Calu3 (cell line): ENCODE results near the gene DHRS13. TPM values are rescaled to one million over a fixed set of nuclear protein-coding genes. Genes with fewer than 3 reads are reported as not detected.
"Not testable (repeated sequence)": the region's sequence is repeated elsewhere in the genome, so short reads cannot be mapped to it uniquely, and the experiment has no call there.

Experiments
- BruUV-seq: library from RNA; stranded (reverse); fragments of 400-500 nt; replicated peaks from 2 replicates; lab custom pipeline; 2021; lab: Mats Ljungman, UMichigan
- CTCF ChIA-PET: fragments of 300-600 bp; sonication (Branson Sonifier 250); formaldehyde crosslinking; loops from one replicate; lab custom pipeline; 2022; ENCODE audit warnings: antibody characterized with exemption; lab: Charles Lee
- DNase-seq: peaks from one replicate; pipeline ENCODE4 v3.0.0; 2022
- H3K27ac Mint-ChIP-seq: one replicate; pipeline ENCODE4 v1.8.0; 2022; ENCODE audit warnings: mixed read lengths; ENCODE audit not compliant: unreplicated experiment
- H3K27me3 Mint-ChIP-seq: one replicate; pipeline ENCODE4 v1.8.0; 2022; ENCODE audit warnings: mixed read lengths; ENCODE audit not compliant: unreplicated experiment
- H3K36me3 Mint-ChIP-seq: one replicate; pipeline ENCODE4 v1.8.0; 2022; ENCODE audit warnings: mild to moderate bottlenecking, moderate library complexity, mixed read lengths; ENCODE audit not compliant: insufficient read depth, unreplicated experiment
- H3K4me1 Mint-ChIP-seq: one replicate; pipeline ENCODE4 v1.8.0; 2022; ENCODE audit warnings: mild to moderate bottlenecking, low read depth, mixed read lengths; ENCODE audit not compliant: unreplicated experiment
- H3K4me3 Mint-ChIP-seq: one replicate; pipeline ENCODE4 v1.8.0; 2022; ENCODE audit warnings: mild to moderate bottlenecking, low read depth, moderate library complexity, mixed read lengths; ENCODE audit not compliant: unreplicated experiment
- H3K9me3 Mint-ChIP-seq: one replicate; pipeline ENCODE4 v1.8.0; 2022; ENCODE audit warnings: low read depth, mixed read lengths; ENCODE audit not compliant: unreplicated experiment
- intact Hi-C: fragments of 100-400 bp; cut with micrococcal nuclease; formaldehyde crosslinking; loops from one replicate; pipeline ENCODE4 v1.10.0; 2022; ENCODE audit not compliant: unreplicated experiment
- total RNA-seq: library from RNA; stranded (reverse); gene quantifications from 2 replicates; pipeline ENCODE4 v1.2.3, GENCODE V29; 2022
- TF ChIP-seq, protein P1 (sequence below): fragments of 200-600 bp; IDR thresholded peaks from one replicate; pipeline ENCODE4 v1.8.0; 2022; ENCODE audit warnings: antibody characterized with exemption; ENCODE audit not compliant: unreplicated experiment

The DHRS13 gene
- total RNA-seq, 1 experiment from 2014 or later = 23.2 TPM

DNA sequence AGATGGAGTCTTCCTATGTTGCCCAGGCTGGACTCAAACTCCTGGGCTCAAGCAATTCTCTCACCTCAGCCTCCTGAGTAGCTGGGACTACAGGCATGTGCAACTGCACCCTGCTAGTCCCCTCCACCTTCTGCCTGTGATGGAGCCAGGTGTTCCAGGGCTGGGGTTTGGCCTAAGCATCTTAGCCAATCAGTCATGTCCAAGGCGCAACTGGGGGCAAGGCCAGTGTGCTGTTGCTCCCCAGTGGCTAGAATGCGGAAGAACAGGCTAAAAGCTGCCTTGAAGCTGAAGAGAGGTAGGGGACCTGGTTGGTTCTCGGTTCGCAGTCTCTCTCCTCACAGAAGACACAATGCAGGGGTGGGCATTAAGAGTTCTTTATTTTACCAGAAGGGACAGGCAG is 23.9 kb downstream of the DHRS13 start:
- BruUV-seq = no TSS peak
- intact Hi-C loops = loop anchor here (5.0 to 10.0 kb wide), 2 partner anchors 117 to 154 kb away; partner anchors contain the start of genes NEK8 and TLCD1
- no peak overlapping the region for H3K27ac Mint-ChIP-seq
- no peaks in the 10 kb centered on the region for H3K9me3 Mint-ChIP-seq
- DNase-seq = peak; percentile 65
- H3K4me1 Mint-ChIP-seq = peaks cover 11% of the 10 kb centered on the region
- TF ChIP-seq, protein P1, sequence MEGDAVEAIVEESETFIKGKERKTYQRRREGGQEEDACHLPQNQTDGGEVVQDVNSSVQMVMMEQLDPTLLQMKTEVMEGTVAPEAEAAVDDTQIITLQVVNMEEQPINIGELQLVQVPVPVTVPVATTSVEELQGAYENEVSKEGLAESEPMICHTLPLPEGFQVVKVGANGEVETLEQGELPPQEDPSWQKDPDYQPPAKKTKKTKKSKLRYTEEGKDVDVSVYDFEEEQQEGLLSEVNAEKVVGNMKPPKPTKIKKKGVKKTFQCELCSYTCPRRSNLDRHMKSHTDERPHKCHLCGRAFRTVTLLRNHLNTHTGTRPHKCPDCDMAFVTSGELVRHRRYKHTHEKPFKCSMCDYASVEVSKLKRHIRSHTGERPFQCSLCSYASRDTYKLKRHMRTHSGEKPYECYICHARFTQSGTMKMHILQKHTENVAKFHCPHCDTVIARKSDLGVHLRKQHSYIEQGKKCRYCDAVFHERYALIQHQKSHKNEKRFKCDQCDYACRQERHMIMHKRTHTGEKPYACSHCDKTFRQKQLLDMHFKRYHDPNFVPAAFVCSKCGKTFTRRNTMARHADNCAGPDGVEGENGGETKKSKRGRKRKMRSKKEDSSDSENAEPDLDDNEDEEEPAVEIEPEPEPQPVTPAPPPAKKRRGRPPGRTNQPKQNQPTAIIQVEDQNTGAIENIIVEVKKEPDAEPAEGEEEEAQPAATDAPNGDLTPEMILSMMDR = peak; percentile 41
- H3K36me3 Mint-ChIP-seq = peaks cover 10% of the 10 kb centered on the region
- no peak overlapping the region for H3K4me3 Mint-ChIP-seq
- H3K27me3 Mint-ChIP-seq = no peaks in the 10 kb centered on the region
- CTCF ChIA-PET = interaction anchor here (0.6 to 1.6 kb wide), 8 partner anchors 16 to 152 kb away, joined by 3 to 17 read pairs (median 4); partner anchors contain the start of gene TLCD1

DNA sequence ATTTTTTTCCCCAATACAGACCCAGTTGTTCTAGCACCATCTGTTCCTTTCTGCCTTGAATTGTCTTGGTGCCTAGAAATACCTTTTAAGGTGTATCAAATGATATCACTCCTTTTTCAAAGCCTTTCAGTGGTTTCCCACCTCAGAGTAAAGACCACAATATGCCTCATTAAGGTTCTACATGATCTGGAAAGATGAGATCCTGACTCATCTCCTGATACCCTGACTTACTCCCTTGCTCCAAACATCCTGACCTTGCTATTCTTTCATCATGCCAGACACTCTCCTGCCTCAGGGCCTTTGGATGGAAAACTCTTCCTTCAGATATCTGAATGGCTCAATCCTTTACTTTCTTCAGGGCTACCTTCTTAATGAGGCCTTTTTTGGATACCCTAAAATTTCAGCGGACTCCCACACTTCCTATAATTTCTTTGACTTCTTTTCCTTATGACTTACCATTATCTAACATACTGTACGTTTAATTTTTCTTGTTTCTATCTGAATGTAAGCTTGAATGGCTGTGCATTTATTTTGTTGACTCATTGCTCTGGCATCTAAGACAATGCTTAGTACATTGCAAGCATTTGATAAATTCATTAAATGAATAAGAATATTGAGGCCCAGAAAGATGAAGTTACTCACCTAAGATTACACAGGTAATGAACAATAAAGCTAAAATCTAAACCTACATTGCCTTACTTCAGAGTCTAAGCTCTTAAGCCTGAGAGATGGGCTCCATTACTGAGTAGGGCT is 24.5 kb downstream of the DHRS13 start:
- TF ChIP-seq, protein P1 = no peak
- intact Hi-C loops = loop anchor here (5.0 to 10.0 kb wide), 2 partner anchors 116 to 154 kb away; partner anchors contain the start of genes NEK8 and TLCD1
- CTCF ChIA-PET = interaction anchor here (1.0 to 1.6 kb wide), 6 partner anchors 70 to 151 kb away, joined by 3 to 17 read pairs (median 7); partner anchors contain the start of gene TLCD1
- H3K4me3 Mint-ChIP-seq = no peak overlapping the region
- H3K9me3 Mint-ChIP-seq = no peaks in the 10 kb centered on the region
- BruUV-seq = no TSS peak
- no peak for DNase-seq
- H3K36me3 Mint-ChIP-seq = peaks cover 10% of the 10 kb centered on the region
- H3K27ac Mint-ChIP-seq = no peak overlapping the region
- H3K27me3 Mint-ChIP-seq = no peaks in the 10 kb centered on the region
- peaks cover 11% of the 10 kb centered on the region for H3K4me1 Mint-ChIP-seq

DNA sequence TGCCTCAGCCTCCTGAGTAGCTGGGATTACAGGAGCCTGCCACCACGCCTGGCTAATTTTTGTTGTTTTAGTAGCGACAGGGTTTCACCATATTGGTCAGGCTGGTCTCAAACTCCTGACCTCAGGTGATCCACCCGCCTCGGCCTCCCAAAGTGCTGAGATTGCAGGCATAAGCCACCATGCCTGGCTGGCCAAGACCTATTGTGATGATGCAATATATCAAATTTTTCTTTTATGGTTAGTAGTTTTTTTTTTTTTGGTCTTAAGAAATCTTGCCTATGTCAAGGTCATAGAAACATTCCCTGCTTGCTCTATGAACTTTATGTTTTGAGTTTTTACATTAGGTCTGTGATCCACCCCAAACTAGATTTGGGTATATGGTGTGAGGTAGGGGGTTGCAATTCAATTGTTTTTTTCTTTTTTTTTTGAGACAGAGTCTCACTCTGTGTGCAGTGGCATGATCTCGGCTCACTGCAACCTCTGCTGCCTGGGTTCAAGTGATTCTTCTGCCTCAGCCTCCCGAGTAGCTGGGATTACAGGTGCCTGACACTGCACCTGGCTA is 25.6 kb downstream of the DHRS13 start:
- H3K4me3 Mint-ChIP-seq, H3K9me3 Mint-ChIP-seq, H3K27me3 Mint-ChIP-seq, H3K36me3 Mint-ChIP-seq, BruUV-seq, H3K27ac Mint-ChIP-seq, DNase-seq, CTCF ChIA-PET: not testable (repeated sequence)
- intact Hi-C loops = loop anchor here (5.0 to 10.0 kb wide), 2 partner anchors 115 to 152 kb away; partner anchors contain the start of genes NEK8 and TLCD1
- H3K4me1 Mint-ChIP-seq = peaks cover 11% of the 10 kb centered on the region

DNA sequence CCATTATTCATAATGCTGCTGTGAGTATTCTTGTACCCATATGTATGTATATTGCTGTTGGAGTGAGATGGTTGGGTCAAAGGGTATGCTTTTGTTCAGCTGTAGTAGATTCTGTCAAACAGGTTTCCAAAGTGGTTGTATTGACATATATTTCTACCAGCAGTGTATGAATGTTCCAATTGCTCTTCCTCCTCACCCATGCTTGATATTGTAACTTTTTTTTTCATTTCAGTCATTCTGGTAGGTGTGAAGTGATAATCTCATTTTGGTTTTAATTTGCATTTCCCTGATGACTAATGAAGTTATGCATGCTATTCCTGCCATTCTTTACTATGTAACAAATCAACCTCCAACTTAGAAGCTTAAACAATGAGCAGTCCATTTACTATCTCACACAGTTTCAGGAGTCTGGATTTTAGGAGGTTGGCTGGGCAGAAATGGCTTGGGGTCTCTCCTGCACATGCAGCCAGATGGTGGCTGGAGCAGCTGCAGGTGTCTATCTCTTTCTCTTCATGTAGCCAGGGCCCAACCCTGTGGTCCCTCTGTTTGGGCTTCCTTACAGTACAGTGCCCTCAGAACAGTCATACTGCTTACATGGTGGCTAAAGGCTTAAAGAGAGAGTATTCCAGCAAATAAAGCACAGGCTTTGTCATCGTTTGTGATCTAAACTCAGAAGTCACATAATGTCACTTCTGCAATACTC is 26.9 kb downstream of the DHRS13 start:
- intact Hi-C loops = loop anchor here (5.0 to 10.0 kb wide), 2 partner anchors 114 to 151 kb away; partner anchors contain the start of genes NEK8 and TLCD1
- no TSS peak for BruUV-seq
- H3K27ac Mint-ChIP-seq = no peak overlapping the region
- TF ChIP-seq, protein P1 = no peak
- CTCF ChIA-PET = no interaction called here
- no peak overlapping the region for H3K4me3 Mint-ChIP-seq
- H3K4me1 Mint-ChIP-seq = peaks cover 11% of the 10 kb centered on the region
- no peaks in the 10 kb centered on the region for H3K9me3 Mint-ChIP-seq
- H3K27me3 Mint-ChIP-seq = no peaks in the 10 kb centered on the region
- H3K36me3 Mint-ChIP-seq = peaks cover 6% of the 10 kb centered on the region
- no peak for DNase-seq
